Measurements from ENCODE around the gene NRG2.

- TF ChIP-seq CTCF (IDR thresholded peaks at IDR 0.05) (no peak), POLR2A (IDR thresholded peaks at IDR 0.05) (no peak)
Observed at GRCh38 chr5:139958432-139959148, 84.5 kb downstream of the NRG2 start.

Measured in adrenal gland (tissue), 5 donors.